ACHN (cell line): ENCODE data around the gene POC1A.

ENCODE experiments used
- DNase-seq: peaks from one replicate; pipeline ENCODE4 v3.0.0-alpha.2; 2015
- in situ Hi-C: cut with HindIII; loops from 2 replicates; pipeline ENCODE4 v1.10.0; 2017; ENCODE audit warnings: low sequenced_read_pairs, low pct_ligation_motif_present, low pct_unique_long_range_greater_than_20kb

POC1A gene

DNA sequence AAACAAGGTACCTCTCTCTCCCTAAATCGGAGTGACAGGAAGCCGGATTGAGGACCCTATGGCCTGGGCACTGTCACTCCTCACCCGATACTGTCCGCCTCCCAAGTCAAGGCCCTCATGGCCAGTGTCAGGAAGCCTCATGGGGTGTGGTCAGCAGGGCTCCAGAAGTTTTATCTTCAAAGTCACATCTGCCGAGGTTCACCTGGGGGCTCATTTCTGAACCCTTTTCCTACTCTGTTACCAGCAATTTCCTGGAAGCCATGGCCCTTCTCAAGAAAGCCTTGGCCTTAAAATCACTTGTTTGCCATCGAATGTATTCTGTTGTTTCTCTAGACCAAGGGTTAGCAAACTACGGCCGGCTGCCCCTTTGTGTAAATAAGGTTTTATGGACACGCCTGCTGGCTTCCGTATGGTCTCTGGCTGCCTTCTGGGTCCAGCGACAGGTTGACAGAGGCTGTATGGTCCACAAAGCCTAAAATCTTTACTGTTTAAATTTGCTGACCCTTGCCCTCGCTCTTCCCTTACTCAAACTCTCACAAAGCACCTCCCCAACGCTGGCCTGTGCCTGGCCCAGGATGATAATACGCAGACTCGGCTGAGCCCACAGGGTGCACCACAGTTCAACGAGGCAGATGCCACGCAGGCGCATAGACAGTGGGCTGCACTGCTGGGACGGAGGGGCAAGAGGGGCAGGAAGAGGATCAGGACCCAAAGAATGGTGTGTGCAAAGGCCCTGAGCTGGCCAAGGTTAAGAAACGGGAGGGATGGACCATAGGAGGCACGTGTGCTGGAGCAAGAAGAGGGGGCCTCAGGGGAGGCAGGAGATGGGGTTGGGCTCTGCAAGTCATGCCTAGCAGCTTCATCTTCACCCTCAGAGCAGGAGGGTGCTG, 73.1 kb downstream of the POC1A start:
- DNase-seq, result no peak
- in situ Hi-C loops, result no loop called here

DNA sequence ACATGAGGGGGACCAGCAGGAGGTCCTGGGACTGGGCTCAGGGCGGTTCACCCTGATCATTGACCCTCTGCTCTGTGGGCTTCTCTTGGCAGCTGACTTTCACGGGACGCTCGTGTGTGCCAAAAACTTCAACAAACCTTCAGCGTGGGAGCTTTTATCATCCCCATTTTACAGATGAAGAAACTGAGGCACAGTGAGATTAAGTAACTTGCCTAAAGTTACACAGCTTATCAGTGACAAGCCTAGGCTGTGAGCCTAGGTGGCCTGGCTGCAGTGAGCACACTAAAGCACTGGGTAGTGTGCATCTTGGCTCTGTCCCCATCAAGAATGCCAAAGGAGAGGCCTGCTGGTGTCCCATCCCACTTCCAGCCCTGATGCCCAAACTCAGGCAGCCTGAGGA, 74.3 kb downstream of the POC1A start:
- DNase-seq, result no peak
- in situ Hi-C loops, result no loop called here

DNA sequence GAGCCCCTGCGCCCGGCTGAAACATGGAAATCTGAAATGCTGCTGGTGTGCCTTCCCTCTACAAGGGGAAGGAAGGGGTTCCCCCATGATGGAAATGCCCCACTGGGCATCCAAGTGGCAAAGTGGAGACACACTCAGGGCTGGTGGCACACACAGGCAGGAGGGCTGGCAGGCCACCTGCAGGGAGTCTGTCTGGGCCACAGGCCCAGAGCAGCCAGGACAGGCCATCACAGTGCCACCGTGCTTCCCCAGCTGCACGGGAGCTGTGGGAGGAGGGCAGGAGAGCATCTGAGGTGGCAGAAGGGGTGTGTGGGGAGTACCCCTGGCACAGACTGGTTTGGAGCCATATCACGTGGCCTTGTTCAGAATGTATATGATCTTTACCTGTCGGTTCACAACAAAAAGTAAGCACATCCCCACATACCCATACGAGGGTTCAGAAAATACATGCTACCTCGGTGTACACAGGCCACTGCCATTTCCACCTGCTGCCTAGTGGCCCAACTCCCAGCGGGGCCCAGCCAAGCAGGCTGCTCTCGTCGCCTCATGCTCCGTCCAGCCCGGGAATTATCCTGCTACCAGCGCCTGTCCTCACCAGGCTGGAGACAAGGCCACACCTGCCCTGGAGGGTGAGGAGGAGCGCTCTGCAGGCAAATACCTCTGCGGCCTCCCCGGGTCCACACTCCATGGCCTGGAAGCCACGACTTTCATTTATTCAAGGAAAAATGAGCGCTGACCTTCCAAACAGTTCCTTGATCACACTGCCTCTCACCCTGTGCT, 75.3 kb downstream of the POC1A start:
- DNase-seq, result no peak
- in situ Hi-C loops, result no loop called here

DNA sequence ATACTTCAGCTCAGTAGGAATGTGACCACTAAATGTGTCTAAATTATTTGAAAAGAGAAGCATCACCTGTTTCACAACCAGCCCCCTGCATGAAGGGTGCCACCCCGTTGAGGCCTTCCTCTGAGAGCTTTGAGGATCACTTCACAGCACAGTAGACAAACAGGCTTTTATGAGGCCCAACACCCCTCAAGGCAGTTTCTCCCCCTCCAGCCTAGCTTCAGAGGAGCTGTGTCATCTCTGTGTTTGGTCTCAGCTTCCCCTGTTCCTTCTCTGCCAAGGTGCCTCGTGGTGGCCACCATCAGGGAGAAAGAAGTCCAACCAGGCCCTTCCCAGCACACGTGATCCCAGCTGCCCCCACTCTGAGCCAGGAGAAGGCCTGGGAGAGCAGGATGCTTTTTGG, 76.3 kb downstream of the POC1A start:
- DNase-seq, result no peak
- in situ Hi-C loops, result no loop called here

DNA sequence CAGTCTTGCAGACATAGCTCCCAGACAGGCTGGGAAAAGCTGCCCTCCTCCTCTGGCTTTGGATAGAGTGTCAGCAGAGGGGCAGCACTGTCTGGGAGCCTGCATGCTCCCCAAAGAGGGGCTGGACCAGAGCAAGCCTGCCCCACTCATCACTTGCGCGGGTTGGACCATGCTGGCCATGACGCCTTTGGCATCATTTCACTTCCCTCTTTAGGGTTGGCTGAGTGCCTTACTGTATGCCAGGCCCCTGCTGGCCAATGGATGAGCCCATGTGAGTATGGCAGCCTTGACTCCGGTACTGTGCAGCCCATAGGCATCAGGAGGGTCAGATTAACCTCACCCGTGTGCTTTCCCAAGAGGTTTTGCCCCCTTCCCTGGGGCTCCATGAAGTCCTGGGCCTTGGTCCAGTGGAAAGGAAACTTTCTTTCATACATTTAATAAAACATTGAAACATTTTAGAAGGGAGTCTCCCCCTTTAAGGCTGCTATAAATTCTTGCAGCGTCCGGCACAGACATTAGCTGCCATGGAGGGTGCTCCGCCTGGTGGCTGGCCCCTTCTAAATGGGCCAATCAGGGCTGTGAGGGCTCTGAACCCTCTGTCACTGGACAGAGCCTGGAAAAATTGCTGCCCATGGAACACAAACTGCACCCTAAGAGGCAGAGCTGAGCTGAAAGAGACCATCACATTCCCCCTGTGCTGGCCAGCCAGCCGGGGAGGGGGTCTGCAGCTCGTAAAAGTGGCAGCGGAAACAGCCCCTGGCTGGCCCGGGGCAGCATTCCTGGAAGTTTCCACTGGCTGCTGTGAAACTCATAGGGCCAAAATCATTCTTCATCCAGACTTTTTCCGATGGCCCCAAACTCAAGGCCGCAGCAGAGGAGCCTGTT, 77.1 kb downstream of the POC1A start:
- in situ Hi-C loops, result no loop called here
- DNase-seq, result no peak

DNA sequence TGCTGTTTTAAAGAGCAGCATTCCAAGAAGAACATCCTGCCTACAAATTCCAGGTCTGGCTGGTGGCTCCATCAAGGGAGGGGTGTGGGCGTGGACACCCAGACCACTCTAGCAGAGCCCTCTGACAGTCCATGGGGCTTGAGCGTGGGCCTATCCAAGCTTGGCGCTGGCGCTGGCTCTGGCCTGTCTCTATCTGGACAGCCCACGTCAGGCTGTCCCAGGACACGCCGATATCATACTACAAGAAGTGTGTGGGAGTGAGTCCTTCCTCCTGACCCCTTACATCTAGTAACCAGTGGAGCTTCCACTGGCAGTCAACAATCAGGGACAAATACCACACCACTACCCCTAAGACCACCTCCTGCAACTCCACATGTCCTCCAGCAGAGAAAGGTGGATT, 80.7 kb downstream of the POC1A start:
- no peak for DNase-seq
- in situ Hi-C loops, result no loop called here

DNA sequence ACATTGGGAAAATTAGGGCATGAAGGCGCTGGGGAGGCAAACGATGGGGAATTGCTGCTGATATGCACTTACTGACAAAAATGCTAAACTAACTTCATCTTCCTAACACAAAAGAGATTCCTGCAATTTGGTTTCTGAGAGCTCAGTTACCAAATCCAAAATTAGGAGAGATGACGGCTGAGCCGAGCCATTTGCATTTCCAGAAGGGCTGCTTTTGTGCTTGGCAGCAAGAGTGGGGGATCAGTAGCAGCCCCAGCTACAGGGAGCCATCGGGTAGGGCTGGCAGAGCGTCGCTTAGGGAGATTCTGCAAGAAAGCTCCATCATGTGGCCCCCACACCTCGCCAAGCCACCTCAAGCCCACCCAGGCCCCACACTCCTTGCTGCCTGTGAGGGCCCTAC, 81.8 kb downstream of the POC1A start:
- in situ Hi-C loops, result no loop called here
- DNase-seq, result no peak

DNA sequence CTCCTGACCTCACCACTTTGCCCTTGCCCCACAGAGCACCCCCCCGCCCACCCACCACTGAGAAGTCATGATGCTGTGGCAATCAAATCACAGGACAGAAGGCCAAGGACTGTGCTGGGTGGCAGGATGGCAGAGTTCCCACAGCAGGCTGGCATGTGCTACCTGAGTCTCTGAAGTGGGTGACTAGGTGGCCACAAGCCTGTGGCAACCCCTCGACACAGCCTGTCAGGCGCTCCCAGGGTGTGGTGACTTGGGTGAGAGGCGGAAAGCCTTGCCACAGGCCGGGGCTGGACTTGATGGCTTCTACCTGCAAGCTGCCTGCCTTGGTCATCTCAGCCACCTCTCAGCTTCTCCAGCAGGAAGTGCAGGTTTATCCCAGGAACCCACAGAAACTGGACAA, 82.2 kb downstream of the POC1A start:
- DNase-seq, result no peak
- in situ Hi-C loops, result no loop called here

DNA sequence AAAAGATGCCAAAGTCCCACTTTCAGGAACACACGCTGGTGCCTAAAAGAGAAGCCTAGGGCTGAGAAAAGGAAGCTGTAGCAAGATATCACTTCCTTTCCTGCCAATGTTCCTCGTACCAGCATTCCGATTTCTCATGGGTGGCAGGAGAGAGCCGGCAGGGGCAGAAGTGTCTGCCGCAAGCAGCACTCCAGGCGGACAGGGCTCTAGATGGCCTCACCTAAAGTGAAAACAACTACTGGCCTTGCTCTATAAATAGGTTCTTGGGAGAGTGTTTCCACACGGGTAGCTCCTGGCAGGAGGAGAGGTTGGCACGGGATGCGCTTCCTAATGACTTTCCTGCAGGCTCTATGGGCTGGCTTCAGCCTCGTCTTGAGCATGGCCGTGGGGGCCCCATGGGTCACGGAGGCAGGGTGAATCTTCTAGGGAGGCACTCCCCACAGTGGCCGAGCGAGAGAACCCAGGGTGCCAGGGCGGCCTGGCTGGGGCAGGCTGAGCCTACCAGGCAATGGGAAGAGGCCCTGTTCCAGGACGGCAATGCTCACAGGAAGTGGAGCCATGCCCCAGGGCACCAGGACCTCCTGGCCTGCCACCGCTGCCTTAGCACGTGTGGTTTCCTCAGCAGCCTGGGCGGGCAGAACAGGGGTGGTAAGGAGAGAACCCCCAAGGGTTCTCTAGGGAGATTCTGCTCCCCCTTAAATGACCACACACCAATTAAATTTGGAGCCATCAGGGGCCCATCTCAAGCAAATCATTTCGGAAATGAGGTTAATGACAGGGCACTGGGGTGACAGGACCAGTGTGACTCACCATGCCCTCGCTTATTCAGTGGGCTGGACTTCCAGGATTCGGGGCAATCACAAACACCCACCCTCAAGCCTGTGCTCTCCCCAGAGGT, 83.2 kb downstream of the POC1A start:
- in situ Hi-C loops, result no loop called here
- no peak for DNase-seq

DNA sequence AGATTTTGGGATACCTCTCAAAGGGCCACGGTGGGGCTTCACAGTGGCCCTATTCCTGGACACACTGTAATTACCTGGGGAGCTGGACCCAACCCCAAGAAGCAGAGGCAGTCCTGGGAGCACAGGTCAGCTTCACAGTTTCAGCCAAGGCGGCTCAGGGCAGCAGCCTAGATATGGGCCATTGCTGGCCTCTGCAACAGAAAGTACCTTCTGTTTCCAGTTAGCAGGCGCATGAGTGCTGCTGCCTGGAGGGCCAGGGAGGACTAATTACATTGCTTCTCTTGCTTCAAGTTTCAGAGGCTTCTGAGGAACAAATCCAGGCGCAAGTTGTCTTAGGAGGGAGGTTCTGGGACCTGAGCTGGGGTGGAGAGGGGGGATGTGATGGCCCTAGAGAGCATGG, 84.4 kb downstream of the POC1A start:
- in situ Hi-C loops, result no loop called here
- no peak for DNase-seq

DNA sequence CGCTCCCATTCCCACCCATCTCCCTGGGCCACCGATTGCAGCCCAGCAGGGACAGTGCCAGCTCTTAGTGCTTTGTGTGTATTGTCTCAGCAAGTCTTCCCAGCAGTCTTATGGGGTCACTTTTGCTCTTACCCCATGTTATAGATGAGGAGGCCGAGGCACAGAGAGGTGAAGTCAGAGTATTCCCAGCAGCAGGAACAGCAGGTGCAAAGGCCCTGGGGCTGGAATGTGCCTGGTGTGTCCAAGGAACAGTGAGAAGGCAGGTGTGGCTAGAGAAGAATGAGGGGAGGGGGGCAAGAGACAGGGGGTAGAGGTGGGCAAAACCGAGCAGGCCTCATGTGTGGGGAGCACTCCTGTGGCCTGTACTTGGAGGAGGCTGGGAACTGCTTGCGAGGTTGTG, 85.1 kb downstream of the POC1A start:
- in situ Hi-C loops, result no loop called here

DNA sequence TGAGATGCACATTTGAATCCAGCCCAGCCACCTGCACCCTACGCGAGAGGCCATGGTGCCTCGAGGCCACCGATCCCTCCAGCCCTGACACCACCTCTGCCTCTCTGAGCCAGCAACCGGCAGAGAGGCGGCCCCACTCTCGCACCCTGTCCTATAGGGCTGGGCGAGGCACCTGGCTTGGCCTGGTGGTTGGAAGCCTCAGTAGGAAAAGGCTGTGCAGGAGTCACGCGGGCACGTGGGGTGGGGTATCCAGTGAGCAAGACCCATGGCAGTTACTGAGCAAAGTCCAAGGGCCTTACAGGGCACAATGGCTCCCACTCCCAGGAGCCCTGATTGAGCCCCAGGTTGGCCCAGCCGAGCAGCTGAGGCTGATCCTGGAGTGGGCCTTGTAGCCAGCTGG, 85.5 kb downstream of the POC1A start:
- DNase-seq, result no peak
- in situ Hi-C loops, result no loop called here

More for the DNA sequence above, 85.1 kb downstream of the POC1A start:
- no peak for DNase-seq

DNA sequence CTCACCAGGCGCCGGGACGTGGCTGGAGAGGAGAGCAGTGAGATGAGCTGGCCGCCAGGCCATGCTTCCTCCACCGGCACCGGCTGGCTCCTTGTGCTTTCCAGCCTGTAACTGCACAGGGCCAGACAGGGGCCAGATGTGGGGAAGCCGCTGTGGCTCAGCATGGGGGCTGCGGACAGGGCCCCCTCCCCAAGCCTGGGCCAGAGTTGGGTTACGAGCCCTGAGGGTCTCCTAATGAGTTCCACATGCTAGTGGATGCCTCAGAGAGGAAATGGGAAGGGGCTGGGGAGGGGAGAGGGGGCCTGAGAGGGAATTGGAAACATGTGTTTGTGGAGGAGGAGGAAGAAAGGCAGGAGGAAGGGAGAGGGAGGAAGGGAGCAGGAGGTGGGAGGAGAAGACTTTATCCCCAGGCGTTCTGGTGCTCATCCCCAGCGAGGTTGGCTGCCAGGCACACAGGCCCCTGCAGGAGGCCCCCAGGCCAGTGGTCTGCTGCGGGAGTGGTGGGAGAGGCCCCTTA, 86.1 kb downstream of the POC1A start:
- DNase-seq, result no peak
- in situ Hi-C loops, result no loop called here

DNA sequence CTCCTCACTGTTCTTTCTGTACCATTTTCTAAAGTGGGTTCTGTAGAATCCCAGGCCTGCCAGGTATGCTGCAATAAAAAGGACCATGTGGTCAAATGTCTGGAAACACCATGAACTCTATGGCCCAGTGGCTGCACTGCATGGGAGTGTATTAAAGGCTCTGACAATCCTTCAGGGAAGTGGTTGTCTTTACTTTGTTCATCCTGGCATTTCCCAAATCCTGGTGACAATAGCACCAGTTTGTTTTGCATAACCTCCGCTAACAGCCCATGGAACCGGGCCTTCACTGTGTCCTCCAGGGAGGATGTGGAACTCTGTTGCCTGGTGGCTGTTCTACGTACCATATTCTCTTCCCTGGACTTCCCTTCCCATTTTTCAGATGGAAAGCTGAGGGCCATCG, 86.7 kb downstream of the POC1A start:
- no peak for DNase-seq
- in situ Hi-C loops, result no loop called here

DNA sequence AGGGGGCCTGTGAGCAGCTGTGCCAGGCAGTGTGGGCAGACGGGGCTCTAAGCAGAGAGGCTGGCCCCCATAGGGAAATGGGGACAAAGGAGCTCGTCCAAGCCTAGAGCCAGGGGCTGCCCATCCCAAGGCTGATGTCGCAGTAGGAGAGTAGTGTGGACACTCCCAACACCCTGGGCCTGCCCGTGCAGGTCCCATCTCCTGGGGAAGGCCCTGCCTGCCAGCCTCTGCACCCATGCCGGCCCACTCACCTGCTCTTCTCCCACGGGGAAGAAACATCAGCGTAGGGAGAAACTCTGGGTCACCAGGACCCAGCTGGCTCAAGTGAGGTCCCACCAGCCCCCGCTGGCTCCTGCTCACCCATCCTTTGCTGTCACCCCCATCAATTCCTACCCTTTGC, 87.2 kb downstream of the POC1A start:
- in situ Hi-C loops, result no loop called here
- no peak for DNase-seq

DNA sequence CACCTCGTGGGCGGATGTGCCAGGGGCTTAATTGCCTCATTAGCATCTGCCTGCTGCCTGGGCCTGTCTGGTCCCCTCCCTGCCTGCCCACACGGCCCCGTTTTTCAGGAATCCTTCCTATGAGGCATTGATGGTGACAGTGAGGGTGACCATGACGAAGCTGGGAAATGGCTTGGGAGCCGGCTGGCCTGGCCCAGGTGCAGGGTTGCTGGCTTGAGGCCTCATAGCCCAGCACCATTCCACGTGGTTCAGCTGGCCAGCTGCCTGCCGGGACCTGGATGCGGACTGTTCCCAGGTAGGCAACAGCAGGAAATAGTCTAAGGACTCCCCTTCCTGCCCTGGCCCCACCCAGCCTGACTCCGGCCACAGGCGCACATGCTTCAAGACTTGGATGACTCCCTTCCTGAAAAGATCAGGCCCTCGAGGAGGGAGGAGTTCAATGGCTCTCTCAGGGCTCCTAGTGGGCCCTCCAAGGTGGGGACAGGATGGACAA, 88.9 kb downstream of the POC1A start:
- no peak for DNase-seq
- in situ Hi-C loops, result no loop called here

DNA sequence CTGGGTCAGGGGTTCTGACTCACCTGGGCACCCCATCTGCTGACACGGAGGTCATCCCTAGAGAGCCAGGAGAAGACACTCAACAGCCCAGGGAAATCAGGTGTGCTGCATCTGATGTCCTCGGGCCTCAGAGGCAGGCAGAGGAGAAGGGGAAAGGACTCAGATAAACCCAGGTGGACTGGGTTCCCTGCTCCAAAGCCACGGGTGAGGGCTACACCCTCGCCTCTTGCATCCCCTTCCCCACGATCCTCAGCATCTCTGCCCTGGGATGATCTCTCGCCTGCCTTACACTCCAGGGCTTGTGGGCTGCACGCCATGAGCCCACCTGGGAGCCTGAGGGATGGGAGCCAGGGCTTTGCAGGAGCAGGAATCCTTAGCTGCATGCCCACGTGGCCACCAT, 89.7 kb downstream of the POC1A start:
- no peak for DNase-seq
- in situ Hi-C loops, result no loop called here
